ENCODE results near the gene CLDN2.

GRCh38 chrX:106903291-106903824, 16.8 kb upstream of the CLDN2 start, which contains the start of gene RIPPLY1:
- TF ChIP-seq POLR2A (IDR thresholded peaks at IDR 0.05) (no peak), CTCF (IDR thresholded peaks at IDR 0.05) (no peak)
